GM21717 (cell line): ENCODE results near the gene PSME3IP1.

Experiments used
- ATAC-seq: cut with Tn5 transposase; IDR thresholded peaks from one replicate; pipeline ENCODE4 v1.9.1; 2021; ENCODE audit warnings: mild to moderate bottlenecking, moderate library complexity; ENCODE audit not compliant: unreplicated experiment

The PSME3IP1 gene

DNA sequence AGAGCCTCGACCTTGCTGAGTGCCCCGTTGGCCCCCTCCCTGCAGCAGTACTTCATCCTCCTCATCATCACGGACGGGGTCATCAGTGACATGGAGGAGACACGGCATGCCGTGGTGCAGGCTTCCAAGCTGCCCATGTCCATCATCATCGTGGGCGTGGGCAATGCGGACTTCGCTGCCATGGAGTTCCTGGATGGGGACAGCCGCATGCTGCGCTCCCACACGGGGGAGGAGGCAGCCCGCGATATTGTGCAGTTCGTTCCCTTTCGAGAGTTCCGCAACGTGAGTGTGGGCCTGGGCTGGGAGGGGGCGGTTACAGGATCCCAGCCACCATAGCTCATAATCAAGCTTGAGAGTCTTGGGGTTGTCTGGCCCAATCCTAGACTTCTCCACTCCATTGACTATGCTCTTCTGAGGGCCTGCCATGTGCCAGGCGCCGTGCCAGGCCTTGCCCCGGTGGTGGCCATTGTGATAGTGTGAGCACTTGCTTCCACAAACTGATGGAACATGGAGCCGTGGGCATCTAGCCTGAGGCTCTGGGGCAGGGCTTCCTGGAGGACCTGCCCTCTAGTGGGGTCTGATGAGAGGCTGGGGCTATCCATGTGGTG lies 39.7 kb downstream of the PSME3IP1 start:
- no peak for ATAC-seq

DNA sequence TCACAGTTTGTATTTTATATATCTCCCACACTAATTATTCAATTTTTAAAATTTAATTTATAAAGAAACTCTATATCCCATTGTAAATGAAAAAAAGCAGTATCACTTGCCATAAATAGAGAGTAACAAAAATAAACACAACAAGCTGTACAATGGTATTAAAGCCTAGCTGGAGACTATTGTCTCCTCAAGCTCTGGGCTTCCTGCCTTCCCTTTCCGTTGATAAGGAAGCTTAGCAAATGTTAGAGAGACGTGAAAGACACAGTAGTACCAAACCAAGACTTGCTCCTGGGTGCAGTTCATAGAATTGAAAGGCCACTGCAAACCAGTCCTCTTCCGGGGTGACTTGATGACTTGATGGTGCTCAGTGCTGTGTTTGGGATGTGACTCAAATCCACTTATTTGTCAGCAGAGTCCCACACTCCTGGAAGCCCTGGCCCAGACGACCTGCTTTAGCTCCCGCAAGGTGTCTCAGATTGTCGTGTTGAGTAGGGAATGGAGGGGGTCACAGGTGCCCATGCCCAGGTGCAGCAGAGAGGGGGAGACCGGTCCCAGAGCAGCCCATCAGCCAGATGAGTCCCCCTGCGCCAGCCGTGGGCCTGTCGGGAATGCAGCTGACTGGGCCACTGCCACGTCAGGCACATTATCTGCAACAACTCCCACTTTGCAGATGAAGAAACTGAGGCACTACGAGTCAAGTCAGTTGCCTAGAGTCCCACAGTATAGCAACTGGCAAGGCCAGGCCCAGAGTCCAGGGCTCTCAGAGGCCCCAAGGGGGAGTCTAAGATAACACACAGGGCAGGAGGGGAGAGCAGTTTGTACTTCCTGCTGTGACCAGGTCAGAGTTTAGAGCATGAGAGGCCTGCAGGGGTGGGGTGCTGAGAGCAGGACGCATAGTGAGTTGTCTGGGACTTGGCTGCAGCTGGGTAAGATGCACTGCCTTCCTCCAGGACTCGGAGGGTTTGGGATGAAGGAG lies 40.5 kb downstream of the PSME3IP1 start:
- no peak for ATAC-seq

DNA sequence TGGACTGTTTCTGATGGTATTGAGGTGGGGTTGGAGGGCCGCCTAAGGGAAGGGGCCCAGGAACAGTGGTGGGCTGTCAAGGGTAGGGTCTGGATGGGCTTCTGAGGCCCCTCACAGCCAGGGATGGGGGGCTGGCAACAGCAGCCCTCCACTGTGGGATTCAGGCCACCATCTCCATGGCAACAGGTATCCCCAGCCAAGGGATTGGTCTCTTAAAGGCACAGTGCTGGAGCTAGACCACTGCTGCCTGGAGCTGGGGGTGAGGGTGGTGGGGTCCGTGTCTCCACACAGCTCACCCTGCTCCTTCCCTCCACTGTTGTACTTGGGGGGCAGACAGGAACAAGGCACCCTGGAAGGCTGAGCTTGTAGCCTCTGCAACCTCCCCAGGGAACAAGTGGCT lies 41.8 kb downstream of the PSME3IP1 start:
- no peak for ATAC-seq

DNA sequence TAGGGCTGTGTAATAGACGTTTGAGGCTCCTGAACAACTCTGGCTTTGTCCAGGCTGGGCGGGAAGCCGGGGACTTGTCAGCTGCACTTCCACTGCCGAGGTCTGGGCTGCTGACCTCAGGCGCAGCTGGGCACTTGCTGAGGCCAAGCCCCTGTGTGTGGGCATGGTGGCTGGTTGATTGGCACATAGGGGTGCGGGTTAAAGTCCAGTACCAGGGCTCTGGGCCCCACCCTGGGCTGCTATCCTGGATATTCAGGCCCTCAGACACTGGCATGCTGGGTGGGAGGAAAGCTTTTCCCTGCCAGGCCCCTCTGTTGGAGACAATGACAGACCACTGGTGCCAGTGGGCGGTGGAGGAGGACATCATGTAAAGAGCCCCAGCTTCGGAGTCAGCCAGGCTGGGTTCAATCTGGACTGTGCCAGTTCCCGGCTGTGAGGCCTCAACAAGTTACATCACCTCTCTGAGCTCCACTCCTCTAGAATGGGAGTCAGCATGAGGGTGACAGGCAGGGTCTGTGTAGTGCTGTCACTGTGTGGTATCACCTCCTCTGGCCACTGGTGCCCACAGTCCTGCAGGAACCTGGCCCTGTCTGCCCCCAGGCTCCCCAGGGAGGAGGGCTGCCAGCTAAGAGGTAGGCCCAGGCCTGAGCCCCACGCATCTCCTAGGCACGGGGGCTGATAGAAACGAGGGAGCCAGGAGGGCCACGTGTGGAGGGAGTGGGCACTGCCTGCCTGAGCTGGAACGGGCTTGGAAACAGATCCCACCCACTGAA lies 42.5 kb downstream of the PSME3IP1 start:
- no peak for ATAC-seq

DNA sequence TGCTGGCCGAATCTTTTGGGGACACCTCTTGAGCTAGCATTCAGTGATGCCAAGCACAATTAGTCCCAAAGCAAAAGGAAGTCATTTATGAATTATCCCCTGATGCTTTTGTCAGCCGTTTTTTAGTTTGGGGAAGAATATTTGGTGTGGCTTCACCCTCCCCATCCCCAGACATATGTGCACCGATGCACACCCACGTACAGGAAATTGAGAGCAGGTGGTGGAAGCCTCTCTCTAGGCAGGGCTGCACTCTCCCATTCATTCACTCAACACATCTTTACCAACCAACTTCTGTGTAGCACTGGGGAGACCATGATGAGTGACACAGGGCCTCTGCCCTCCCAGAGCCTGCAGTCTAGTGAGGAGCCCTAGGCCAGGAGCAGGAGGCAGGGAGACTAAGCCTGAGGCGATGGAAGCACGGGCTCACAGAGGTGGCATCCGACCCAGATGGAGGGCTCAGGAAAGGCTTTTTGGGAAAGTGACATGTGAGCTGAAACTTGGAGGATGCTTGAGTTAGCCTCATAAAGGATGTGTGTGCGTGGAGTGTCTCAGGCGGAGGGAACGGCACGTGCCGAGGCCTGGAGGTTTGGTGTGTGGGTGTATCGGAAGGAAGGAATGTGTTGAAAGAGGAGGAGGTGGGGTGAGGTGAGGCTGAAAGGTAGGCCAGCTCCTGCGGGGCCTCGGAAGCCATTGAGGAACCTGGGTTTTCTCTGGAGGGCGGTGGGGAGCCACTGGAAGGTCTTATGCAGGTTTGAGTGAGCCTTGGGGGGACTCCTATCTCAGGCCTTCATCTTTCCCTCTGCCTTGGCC lies 43.8 kb downstream of the PSME3IP1 start:
- ATAC-seq: no peak

DNA sequence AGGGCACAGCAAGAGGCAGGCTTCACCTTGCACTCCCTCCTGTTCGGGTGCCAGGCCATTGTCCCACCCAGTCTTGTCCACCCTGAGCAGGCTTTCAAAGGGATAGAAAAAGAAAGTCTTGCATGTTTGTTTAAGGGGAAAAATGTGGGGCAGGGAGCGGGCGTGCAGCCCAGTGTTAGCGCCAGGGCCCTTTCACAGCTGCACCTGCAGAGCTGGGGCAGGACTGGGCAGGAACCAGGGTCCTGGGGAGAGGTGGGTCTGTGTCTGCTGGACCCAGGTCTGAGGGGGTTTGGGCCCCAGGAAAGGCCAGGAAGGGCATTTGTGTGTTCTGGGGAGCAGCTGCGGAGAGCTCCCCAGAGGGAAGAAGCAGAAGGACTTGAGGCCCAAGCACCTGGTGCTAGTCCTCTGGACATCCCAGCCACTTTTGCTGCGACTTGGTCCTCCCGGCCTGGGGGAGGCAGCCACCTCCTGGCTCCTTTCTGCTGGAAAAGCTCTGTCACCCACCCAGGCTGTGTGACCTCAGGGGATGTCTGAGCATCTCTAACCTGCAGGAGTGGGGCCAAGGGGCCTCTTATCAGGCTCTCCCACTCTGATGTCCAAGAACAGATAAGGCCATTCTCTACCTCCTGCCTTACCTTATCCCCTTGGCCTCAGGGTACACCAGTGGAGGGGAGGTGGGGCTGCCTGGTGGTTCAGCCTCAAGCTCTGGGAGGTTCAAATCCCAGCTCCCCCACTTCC lies 44.7 kb downstream of the PSME3IP1 start:
- ATAC-seq: no peak

DNA sequence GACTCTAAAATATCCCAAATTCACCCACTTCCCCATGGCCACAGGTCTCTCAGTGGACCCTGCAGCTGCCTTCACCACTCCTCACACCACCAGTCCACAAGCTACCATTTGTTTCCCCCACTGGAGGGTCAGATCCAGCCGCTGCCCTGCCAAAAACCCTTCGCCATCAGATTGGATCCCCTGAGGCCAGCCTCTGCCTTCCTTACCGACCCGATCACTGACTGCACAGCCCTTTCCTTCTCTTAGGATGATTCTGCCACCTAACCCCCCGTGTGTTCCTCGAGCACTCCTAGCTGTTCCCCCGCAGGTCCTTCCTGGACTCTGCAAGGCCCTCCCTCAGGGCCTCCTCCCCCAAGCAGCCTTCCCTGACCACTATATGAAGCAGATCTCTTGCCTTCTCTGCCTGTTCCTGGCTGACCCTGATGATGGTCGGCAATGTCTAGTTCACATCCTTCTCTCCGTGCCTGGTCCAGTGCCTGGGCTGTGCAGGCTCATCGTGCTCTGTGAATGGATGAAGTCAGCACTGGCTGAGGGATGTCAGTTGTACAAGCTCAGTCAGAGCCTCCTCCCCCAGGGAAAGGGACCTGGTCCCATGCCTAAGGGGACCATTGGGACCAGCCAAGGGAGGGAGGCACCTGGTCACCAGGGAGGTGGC lies 47.4 kb downstream of the PSME3IP1 start:
- no peak for ATAC-seq

DNA sequence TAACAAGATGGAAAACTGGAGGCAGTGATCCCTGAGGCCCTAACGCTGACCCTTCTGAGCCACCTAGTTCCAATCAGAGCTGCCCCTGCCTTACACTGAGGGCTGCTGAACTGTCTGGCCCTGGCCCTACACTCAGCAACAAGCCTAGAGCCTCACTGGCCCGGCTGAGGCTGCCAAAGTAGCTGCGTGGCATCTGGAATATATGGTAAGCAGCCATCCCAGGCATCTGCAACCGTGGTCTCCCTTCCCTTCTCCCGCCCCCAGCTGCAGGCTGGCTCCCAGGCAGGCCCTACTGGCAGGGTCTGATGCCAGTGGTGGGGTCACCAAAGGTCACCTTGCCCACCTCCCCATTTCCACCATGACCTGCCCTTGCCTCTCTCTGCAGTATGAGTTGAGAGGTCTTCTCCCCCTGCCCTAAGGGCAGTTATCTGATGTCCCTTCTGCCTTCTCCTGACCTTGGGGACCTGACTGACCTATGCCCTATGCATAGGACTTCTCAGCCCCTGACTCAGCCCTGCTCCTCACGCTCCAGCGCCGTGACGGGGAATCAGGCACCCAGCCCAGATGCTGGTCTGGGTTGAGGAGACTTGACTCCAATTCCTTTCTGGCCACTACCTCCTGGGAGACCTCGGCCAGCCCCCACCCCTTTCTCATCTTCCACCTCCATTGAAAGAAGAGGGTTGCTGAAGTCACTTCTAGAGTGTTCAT lies 48.1 kb downstream of the PSME3IP1 start:
- ATAC-seq: no peak

DNA sequence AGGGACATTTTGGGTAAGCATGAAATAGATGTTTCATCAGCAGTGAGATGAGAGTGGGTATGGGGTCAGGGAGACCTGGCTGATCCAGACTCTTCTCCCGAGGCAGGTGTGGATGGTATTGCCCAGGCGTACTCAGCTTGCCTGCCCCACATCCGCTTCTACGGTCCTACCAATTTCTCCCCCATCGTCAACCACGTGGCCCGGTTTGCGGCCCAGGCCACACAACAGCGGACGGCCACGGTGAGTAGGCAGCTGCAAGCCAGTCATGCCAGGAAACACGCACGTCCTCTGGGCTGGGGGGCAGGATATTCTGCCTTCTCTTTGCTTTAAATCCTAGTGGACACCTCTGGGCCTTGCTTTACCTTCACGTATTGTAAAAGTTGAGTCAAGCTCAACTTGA lies 48.8 kb downstream of the PSME3IP1 start:
- ATAC-seq: no peak

DNA sequence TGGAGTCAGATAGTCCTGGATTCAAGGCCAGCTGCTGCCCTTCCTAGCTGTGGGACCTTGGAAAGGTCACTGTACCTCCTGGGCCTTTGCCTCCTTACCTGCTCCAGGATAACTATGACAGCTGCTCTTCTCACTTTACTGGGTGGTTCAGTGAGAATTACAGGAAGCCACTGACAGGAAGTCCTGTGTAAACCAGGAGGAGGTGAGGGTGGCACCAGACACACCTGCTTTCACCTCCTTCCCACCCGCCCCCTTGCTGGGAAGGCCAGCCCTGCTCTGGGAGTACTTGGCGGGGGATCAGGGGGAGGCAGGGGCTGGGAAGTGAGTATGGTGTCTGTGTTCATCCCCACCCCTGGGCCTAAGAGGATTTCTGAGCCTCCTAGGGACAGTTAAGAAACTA lies 50.9 kb downstream of the PSME3IP1 start:
- ATAC-seq: no peak

DNA sequence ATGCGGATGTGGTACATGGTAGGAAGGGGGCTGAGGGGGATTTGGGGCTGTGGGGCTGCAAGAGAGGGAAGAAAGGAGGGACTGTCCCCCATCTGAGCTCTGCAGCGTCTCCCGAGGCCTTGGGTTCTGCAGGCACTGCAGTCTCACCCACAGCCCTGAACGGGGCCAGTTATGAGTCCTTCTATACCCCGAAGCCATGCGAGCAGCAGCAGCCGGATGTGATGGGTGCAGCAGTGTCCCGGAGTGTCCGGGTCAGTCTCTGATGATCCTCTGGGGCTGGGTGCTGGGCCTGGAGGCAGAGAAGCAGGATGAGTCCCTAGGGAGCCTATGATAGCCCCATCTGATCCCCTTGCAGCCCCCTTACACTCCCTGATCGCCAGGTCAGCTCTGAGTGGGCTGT lies 52.0 kb downstream of the PSME3IP1 start:
- no peak for ATAC-seq

DNA sequence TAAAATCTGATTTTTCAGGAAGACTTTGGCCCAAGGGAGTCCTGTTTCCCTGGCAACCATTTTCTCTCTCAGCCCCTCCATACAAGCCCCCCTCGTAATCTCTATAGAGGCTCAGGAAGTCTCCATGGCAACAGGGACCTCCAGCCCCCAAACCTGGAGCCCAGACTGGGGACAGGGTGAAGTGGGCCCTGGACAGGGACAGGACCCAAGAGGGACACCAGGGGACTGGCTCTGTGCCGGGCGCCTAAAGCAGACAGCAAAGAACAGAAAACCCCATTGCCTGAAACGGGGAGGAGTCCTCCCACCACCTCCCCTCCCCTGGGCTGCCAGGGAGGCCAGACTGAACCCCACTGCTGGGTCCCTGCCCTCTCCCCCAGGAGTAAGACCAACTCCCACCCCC lies 52.8 kb downstream of the PSME3IP1 start:
- ATAC-seq: no peak

DNA sequence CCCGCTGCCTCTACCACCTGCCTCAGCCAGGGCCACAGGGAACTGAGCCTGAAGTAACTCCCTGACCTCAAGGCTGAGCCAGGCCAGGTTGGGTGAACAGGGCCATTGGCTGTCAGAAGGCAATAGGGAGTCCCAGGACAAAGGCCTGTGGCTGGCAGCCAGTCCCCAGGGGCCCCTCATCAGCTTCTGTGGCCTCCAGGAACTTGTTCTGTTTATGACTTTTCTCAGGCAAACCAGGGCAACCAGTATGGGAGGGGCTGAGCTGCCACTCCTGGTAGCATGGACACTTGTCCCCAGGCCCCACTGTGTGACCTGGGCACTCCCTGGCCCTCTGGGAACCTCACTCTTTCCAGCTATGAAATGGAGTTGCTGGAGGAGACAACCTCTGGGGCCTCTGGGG lies 53.4 kb downstream of the PSME3IP1 start:
- ATAC-seq: no peak

DNA sequence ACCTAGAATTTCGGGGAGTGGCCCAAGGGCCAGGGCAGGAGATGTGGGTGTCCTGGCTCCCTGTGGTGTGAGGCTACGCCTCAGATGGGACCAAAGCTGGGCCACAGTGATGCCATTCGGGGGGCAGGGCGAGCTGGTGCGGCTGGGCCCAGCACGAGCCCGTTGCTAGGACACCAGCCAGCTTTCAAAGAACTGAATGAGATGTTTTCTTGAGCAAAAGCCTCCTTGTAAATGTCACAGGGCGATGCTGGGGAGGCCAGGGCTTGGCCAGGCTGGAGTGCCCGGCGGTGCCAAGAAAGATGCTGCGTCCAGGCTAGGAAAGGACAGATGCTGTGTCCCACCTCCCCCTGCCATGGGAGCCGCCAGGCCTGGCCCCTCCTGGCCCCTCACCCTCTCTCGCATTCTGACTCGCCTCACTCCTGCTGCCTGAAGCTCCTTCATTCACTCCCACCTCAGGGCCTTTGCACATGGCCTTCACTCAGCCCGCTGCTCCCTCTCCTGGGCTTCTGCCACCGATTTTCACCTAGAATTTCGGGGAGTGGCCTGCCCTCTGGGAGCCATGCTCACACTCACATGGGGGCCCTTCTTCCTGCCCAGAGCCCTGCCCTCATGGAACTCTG lies 54.4 kb downstream of the PSME3IP1 start:
- no peak for ATAC-seq

DNA sequence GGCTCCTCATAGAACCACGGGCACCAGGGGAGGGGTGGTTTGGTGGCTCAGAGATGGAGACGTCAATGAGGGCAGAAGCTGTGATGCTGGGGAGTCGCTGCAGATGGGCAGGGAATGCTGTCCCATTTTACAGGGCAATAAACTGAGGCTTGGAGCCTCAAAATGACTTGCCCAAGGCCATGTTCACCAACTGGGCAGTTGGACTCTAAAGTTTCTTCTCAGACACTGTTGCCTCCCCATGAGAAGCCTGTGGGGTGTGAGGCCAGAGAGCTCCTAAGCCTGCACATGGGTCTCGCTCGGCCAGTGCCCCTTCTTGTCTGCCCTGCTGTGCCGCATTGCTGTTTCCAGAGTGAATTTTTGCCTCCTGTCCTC lies 54.9 kb downstream of the PSME3IP1 start:
- ATAC-seq: no peak

DNA sequence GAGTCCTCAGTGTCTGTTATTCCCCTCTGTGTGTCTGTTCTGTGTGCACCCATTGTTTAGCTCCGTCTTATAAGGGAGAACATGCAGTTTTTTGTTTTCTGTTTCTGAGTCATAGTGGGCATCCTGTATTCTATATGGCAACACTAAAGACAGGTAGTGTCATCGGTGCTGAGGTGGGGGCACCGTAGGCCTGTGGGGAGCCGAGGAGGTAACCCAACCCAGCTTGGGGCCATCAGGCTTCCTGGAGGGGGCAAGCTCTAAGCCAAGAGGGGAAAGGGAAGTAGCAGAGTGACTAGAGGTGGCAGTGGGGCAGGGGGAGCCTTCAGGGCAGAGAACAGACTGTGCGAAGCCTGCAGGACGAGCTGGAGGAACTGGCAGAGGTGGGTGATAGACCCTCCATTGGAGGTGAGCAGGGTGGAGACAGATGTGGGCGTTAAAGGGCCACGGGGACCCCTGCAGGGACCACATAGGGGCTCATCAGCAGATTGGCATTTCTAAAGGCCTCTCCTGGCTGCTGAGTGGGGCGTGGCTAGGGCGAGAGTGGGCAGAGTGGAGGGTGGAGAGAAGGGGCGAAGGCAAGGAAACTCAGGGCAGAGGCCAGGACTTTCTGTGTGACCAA lies 57.0 kb downstream of the PSME3IP1 start:
- ATAC-seq: no peak

DNA sequence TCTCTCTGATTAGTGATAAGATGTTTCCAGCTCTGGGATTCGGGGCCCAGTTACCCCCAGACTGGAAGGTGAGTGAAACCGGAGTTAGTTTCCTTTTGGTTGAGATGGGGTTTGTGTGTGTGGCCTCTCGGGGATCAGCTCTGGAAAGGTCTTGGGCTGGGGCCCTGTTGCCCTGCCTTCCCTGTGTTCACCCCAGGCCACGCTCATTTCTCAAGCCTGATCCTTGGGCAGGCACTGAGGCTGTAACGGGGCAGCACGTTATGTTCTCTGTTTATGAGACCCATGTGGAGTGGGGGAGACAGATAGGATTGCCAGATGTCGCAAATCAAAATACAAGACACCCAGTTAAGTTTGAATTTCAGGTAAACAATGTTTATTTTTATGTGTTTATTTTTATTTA lies 58.0 kb downstream of the PSME3IP1 start:
- ATAC-seq: no peak
